ENCODE results near the gene UHRF1.
"Not testable (repeated sequence)": the region's sequence is repeated elsewhere in the genome, so short reads cannot be mapped to it uniquely, and the experiment has no call there.

Gene UHRF1

GRCh38 chr19:4937060-4937459 lies 27.8 kb downstream of the UHRF1 start:
- DNase-seq (ENCODE audit: low spot score), result no peak

- DNase-seq (ENCODE audit: low spot score), result not testable (repeated sequence)
Observed at GRCh38 chr19:4938461-4938860, 29.2 kb downstream of the UHRF1 start.

GRCh38 chr19:4939466-4939865 lies 30.2 kb downstream of the UHRF1 start:
- no peak for DNase-seq (ENCODE audit: low spot score)

GRCh38 chr19:4941638-4942169 lies 32.4 kb downstream of the UHRF1 start:
- not testable (repeated sequence) for DNase-seq (ENCODE audit: low spot score)

- DNase-seq (ENCODE audit: low spot score), result not testable (repeated sequence)
Observed at GRCh38 chr19:4950650-4951049, 41.3 kb downstream of the UHRF1 start.

GRCh38 chr19:4951656-4952055 lies 42.4 kb downstream of the UHRF1 start:
- no peak for DNase-seq (ENCODE audit: low spot score)

GRCh38 chr19:4952945-4953344 lies 43.6 kb downstream of the UHRF1 start:
- DNase-seq (ENCODE audit: low spot score), result no peak

- not testable (repeated sequence) for DNase-seq (ENCODE audit: low spot score)
Observed at GRCh38 chr19:4954320-4955149, 45.2 kb downstream of the UHRF1 start.

GRCh38 chr19:4955274-4955673 lies 46.0 kb downstream of the UHRF1 start:
- no peak for DNase-seq (ENCODE audit: low spot score)

- no peak for DNase-seq (ENCODE audit: low spot score)
Observed at GRCh38 chr19:4957981-4958380, 48.7 kb downstream of the UHRF1 start.

- no peak for DNase-seq (ENCODE audit: low spot score)
Observed at GRCh38 chr19:4962085-4962619, 52.9 kb downstream of the UHRF1 start.

- no peak for DNase-seq (ENCODE audit: low spot score)
Observed at GRCh38 chr19:4965061-4965460, 55.8 kb downstream of the UHRF1 start.

- no peak for DNase-seq (ENCODE audit: low spot score)
Observed at GRCh38 chr19:4966591-4966990, 57.3 kb downstream of the UHRF1 start.

- no peak for DNase-seq (ENCODE audit: low spot score)
Observed at GRCh38 chr19:4967738-4968461, 58.6 kb downstream of the UHRF1 start.

- DNase-seq (ENCODE audit: low spot score), result peak; percentile 99
Observed at GRCh38 chr19:4968462-4969291, 59.4 kb downstream of the UHRF1 start, which contains the start of gene KDM4B. Gene KDM4B, plus strand, starts transcription at chr19:4969113. Its CDS starts 63,778 bp downstream, at chr19:5032891.

GRCh38 chr19:4969292-4969771 lies 60.0 kb downstream of the UHRF1 start:
- no peak for DNase-seq (ENCODE audit: low spot score)

GRCh38 chr19:4969772-4970531 lies 60.7 kb downstream of the UHRF1 start:
- no peak for DNase-seq (ENCODE audit: low spot score)

GRCh38 chr19:4970558-4971423 lies 61.5 kb downstream of the UHRF1 start:
- no peak for DNase-seq (ENCODE audit: low spot score)

- no peak for DNase-seq (ENCODE audit: low spot score)
Observed at GRCh38 chr19:4971424-4971793, 62.1 kb downstream of the UHRF1 start.
